Retinal pigment epithelial cell (primary cell): Measurements from ENCODE around the gene SUN5.

Experiments used
- DNase-seq: peaks from one replicate; pipeline ENCODE4 v3.0.0-alpha.2; 2010; ENCODE audit warnings: low read depth
- H3K4me3 ChIP-seq: 2 replicates; pipeline ENCODE4 v1.5.1; 2011; ENCODE audit warnings: mild to moderate bottlenecking, low read length, control low read depth, moderate library complexity
- TF ChIP-seq, protein P1 (sequence below): conservative IDR thresholded peaks from 2 replicates; pipeline ENCODE4 v1.5.1; 2011; ENCODE audit warnings: low read depth, low read length, control low read depth, inconsistent platforms

SUN5 gene

DNA sequence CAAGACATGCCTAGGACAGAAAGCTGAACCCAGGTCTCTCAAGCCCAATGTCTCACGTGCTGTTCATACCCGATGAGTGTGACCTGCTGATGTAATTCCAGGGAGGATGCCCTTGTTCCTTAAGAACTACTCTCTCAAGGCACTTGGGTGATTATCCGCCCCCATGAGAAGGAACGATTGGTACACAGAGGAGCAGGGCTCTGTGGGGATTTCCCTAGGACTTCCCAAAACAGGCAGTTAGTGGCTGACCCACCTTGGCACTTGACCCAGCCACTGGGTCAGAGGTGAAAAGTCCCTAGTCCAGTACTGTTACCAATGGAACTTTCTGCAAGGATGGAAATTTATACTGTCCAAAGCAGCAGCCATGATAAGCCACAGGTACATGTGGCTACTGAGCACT lies 18.1 kb upstream of the SUN5 start:
- DNase-seq: no peak
- TF ChIP-seq, protein P1, sequence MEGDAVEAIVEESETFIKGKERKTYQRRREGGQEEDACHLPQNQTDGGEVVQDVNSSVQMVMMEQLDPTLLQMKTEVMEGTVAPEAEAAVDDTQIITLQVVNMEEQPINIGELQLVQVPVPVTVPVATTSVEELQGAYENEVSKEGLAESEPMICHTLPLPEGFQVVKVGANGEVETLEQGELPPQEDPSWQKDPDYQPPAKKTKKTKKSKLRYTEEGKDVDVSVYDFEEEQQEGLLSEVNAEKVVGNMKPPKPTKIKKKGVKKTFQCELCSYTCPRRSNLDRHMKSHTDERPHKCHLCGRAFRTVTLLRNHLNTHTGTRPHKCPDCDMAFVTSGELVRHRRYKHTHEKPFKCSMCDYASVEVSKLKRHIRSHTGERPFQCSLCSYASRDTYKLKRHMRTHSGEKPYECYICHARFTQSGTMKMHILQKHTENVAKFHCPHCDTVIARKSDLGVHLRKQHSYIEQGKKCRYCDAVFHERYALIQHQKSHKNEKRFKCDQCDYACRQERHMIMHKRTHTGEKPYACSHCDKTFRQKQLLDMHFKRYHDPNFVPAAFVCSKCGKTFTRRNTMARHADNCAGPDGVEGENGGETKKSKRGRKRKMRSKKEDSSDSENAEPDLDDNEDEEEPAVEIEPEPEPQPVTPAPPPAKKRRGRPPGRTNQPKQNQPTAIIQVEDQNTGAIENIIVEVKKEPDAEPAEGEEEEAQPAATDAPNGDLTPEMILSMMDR: no peak
- H3K4me3 ChIP-seq: no peak overlapping the region

DNA sequence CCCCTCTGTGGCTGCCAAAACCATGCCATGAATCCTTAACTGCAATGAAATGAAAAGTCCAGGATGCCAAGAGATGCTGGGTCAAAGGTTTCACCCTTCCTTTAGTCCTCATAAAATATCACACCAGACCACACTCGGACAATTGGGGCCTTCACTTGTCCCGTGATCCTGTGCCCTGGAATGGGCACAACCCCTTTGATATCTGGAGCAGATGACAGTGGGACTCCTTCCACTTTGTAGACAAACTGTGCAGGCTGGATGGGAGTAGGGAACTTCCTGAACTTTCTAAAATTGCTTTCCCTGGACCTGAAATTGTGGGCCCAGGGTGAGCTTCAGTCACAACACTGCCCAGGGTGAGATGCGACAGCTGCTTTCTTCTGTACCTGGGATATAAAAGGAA lies 17.6 kb upstream of the SUN5 start:
- no peak overlapping the region for H3K4me3 ChIP-seq
- TF ChIP-seq, protein P1: no peak
- DNase-seq: no peak

GRCh38 chr20:33020278-33021161 lies 16.3 kb upstream of the SUN5 start:
- DNase-seq: no peak
- TF ChIP-seq, protein P1: no peak
- no peak overlapping the region for H3K4me3 ChIP-seq

DNA sequence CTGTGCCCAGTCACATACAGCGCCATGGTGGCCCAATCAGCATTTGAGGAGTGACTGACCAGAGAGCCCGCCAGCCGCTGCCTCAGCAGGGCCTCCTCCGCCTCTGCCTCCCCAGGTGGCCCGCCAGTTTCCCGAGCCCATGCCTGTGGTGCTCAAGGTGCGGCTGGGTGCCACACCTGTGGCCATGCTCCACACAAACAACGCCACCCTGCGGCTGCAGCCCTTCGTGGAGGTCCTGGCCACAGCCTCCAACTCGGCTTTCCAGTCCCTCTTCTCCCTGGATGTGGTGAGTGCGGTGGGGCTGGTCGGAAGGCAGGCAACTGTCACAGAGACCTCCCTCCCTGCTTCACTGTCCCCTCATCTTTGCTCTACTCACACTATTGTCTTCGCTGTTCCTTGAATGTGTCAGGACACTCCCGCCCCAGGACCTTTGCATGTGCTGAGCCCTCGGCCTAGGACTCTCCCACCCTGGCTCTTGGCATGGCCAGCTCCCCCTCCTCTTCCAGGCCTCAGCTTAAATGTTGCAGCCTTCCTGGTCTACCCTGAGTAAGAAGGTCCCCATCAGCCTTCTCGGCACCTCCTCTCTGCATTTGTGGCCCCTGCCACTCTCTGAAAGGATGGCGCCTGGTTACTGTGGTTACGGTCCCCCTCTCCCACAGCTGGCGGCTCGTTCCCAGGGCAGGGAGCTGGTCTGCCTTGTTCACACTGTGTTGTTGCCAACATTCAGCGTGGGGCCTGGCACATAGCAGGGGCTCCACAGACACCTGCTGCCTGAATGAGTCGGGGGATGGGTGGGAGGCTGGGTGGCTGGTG lies 15.4 kb upstream of the SUN5 start:
- TF ChIP-seq, protein P1: no peak
- no peak overlapping the region for H3K4me3 ChIP-seq
- no peak for DNase-seq

DNA sequence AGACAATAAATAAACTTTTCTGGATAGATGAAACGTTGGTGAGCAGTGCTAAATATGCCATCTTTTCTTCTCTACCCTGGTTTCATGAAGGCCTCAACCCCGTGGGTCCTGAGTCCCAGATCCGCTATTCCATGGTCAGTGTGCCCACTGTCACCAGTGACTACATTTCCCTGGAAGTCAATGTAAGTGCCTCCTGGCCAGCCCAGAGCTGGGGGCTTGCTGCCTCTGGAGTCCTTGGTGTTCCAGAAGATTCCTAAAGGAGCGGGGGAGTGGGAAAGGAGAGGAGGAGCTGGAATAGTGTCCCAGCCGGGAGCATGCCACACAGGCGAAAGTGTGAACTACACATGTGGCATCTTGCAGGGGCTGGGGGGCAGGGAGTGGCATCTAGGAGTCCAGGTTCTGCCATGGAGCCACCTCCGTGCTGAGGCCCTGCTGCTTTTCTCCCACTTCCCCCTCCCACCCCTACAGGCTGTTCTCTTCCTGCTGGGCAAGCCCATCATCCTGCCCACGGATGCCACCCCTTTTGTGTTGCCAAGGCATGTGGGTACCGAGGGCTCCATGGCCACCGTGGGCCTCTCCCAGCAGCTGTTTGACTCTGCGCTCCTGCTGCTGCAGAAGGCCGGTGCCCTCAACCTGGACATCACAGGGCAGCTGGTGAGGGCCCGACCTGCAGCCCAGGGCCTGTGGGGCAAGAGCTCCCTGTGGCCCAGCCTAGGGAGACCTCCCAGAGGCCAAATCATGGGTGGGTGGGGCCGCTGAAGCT lies 14.1 kb upstream of the SUN5 start:
- TF ChIP-seq, protein P1: no peak
- no peak for DNase-seq
- H3K4me3 ChIP-seq: no peak overlapping the region

DNA sequence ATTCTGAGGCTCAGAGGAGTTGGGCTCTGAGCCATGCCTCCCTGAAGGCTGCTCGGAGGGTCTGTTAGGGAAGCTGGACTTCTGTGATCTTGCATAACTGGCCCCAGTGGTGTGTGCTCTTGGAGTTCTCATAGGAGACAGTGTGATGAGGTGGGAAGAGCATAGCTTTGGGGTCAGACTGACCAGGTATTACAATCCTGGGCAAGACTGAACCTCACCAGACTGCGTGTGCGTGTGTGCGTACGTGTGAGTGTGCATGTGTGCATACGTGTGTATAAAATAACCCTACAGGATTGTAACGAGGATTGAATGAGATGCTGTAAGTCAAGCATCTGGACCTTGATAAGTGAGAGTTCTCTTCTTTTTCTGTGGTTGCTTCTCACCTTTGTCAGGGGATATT lies 13.3 kb upstream of the SUN5 start:
- DNase-seq: no peak
- no peak overlapping the region for H3K4me3 ChIP-seq
- TF ChIP-seq, protein P1: no peak
